ENCODE results near the gene GBP2.

DNA sequence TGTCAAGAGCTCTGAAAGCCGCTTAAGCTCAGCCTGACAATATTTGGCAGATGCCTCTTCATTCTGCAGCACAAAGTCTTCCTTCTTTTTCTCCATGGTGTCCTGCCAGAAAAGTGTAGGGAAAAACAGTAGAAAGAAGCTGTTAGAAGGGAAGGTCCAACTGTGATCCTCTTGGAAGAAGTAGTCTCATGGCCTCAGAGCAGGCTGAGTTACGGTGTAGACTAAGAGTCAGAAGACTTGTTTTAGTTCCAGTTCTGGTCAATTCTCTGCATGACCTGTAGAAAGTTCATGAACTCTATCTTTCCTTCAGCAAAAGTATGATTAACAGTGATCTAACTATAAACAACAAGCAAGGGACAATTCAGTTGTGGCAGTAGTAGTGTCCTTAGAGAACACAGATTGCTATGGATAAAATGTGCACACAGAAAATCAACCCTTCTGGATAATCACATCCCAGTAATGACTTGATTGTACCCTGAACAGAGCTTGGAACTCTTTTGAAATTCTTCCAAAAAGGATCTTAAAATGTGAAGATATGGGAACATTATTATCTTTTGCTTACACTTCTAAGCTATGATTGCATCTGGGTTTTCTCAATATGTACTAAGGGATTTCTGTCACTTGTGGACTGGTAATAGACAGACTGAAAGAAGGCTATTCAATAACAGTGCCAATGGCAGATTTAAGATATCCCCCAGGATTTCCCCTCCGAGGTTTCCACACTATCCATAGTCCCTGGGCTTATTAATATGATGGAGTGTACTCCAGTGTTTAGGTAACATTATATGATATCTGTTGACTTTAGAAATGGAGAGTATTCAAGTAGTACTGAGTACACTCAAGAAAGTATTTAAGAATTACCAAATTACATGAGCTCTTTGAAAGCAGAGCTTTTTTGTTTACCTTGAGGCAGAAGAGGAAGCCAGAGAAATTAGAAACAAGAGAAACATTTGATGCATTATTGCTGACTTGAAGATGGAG is 22.1 kb upstream of the GBP2 start:
- TF ChIP-seq, protein P1, sequence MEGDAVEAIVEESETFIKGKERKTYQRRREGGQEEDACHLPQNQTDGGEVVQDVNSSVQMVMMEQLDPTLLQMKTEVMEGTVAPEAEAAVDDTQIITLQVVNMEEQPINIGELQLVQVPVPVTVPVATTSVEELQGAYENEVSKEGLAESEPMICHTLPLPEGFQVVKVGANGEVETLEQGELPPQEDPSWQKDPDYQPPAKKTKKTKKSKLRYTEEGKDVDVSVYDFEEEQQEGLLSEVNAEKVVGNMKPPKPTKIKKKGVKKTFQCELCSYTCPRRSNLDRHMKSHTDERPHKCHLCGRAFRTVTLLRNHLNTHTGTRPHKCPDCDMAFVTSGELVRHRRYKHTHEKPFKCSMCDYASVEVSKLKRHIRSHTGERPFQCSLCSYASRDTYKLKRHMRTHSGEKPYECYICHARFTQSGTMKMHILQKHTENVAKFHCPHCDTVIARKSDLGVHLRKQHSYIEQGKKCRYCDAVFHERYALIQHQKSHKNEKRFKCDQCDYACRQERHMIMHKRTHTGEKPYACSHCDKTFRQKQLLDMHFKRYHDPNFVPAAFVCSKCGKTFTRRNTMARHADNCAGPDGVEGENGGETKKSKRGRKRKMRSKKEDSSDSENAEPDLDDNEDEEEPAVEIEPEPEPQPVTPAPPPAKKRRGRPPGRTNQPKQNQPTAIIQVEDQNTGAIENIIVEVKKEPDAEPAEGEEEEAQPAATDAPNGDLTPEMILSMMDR (IDR thresholded peaks at IDR 0.05): no peak
- TF ChIP-seq POLR2A (IDR thresholded peaks at IDR 0.05; ENCODE audit: low read depth): no peak

Measured in esophagus muscularis mucosa (tissue), 3 donors.